Tracheal epithelial cell (primary cell): Measurements from ENCODE around the gene ARL6IP5. TPM values are rescaled to one million over a fixed set of nuclear protein-coding genes. Genes with fewer than 3 reads are reported as not detected.

Experiments used
- total RNA-seq: library from RNA; depleted of rRNA; stranded (reverse); fragments of >200 nt; gene quantifications from 2 replicates; pipeline ENCODE4 v1.2.1, GENCODE V29; 2014

ARL6IP5 gene
- total RNA-seq = 47.5 and 89.3 TPM in 2 replicates

DNA sequence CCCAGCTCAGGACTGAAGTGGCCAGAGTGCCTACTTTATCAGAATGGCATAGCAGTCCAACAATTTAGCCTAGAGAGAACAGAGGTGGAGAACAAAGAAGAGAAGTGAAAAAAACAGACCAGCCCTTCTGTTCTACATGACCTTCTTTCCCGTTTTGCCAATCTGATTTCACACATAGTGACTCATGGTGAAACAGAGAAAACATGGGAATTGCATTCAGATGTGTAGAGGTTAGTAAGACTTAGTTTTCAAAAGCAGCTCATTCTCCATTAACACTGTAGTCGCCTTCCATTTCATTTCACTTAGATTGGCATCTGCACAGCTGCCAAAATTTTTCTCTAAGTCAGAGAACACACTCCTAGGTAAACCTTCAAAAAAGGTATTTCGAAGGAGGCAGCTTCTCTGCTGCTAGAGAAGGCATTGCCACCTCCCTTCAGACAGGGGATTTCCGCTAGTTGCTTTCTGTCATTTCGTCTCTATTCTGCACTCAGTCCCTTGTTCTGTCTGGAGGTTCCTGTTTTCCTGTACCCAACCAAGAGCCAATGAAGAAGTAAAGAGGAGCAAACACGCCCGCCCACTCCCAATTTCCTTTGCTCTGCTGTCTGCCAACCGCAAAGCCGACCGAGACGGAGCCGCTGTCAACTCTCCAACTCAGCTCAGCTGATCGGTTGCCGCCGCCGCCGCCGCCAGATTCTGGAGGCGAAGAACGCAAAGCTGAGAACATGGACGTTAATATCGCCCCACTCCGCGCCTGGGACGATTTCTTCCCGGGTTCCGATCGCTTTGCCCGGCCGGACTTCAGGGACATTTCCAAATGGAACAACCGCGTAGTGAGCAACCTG, at the start of gene ARL6IP5:
TSS of gene ARL6IP5 (plus strand) at position 612 of the 842 bp plus-strand sequence. CDS start at position 723, 111 bp downstream.

DNA sequence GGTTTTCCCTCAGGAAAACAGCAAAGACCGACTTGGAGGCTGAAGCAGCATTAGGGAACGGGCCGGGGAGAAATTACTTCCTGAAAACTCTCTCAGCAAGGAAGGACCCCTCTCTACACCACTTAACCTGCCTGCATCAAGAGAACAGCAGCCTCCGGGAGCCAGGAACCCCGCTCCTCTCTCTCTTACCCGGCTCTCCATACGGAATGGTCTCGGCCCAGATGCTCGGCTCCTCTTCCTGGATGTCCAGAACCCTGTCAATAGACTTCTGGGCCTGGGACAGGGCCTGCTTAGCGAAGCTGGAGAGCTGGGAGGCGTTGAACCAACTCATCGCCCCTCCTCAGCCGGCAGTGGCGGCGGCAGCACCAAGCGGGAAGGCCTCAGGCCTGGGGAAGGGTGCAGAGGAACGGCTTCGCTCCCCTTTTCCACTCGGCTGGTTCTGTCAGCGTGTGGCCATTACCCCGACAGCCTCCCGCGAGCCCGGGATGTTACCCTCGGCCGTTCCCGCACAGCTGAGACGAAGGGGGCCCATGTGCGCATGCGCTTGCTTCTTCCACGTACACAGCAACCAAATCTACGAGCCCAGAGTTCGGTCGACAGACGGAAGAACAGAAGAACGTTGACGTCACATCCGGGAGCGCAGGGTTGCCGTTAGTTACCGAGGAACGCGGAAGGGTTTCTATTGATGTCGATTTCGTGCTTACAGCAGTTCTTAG, 32.8 kb upstream of the ARL6IP5 start, which contains the start of gene TMF1:
TSS of gene TMF1 (minus strand) at position 578 of the 716 bp plus-strand sequence. CDS start at position 331, 247 bp downstream.

GRCh38 chr3:69080233-69080920, 4.4 kb upstream of the ARL6IP5 start, which contains the start of gene UBA3:
Gene UBA3 (minus strand): TSS chr3:69080365. CDS start chr3:69080353, 12 bp downstream.

DNA sequence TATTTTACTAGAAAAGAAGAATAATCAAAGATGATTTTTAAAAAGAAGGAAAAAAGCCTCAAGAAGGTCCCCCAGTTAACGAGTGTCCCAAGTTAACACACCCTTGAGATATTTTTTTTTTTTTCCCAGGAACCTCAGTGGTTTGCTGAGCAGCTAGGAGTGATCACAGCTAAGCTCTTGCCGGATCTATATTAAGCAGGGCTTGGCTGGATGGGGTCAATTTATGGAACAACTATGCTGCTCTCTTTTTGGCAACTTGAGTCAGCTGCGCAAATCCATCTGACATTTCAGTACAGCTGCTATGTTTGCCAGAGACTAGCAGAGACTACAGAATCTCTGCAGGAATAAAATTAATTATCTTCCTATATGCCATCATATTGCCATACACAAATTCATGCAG, 37.7 kb downstream of the ARL6IP5 start, which contains the start of gene LMOD3:
TSS of gene LMOD3 (minus strand) at position 193 of the 400 bp plus-strand sequence. CDS start 209 bp downstream, outside the sequence.

Other genes starting within 250 kb of the ARL6IP5 start
- not detected in 2 replicates for gene TAFA4, start 152.4 kb upstream of the ARL6IP5 start, total RNA-seq
- gene EOGT, start 71.3 kb upstream of the ARL6IP5 start, total RNA-seq = 31.8 and 50.5 TPM in 2 replicates
- gene TMF1, start 32.6 kb upstream of the ARL6IP5 start, total RNA-seq = 26.7 and 29.2 TPM in 2 replicates
- 56.3 and 63.6 TPM in 2 replicates for gene UBA3, start 4.6 kb upstream of the ARL6IP5 start, total RNA-seq
- not detected in 2 replicates for gene LMOD3, start 37.7 kb downstream of the ARL6IP5 start, total RNA-seq